Lower lobe of right lung (tissue), 2 donors: ENCODE measurements around the gene ARMC5. TPM values are rescaled to one million over a fixed set of nuclear protein-coding genes. Genes with fewer than 3 reads are reported as not detected.

Experiments
- ATAC-seq, 2 donors: fragments of 200-7000 bp; cut with Tn5 transposase; one replicate each; pipeline ENCODE4 v1.9.1; 2020 to 2022; ENCODE audit warnings: mild to moderate bottlenecking in 2 of 2, moderate library complexity in 2 of 2
- DNase-seq: peaks from one replicate; pipeline ENCODE4 v3.0.0-alpha.2; 2020
- H3K27ac ChIP-seq: fragments of 200-600 bp; one replicate; pipeline ENCODE4 v1.8.0; 2022
- H3K27me3 ChIP-seq: fragments of 200-600 bp; one replicate; pipeline ENCODE4 v1.8.0; 2022; ENCODE audit warnings: low read depth
- H3K36me3 ChIP-seq: fragments of 200-600 bp; one replicate; pipeline ENCODE4 v1.8.0; 2022; ENCODE audit warnings: mild to moderate bottlenecking
- H3K4me1 ChIP-seq: fragments of 200-600 bp; one replicate; pipeline ENCODE4 v1.8.0; 2022
- H3K4me3 ChIP-seq: fragments of 200-600 bp; one replicate; pipeline ENCODE4 v1.8.0; 2022; ENCODE audit warnings: mild to moderate bottlenecking
- H3K9me3 ChIP-seq: fragments of 200-600 bp; one replicate; pipeline ENCODE4 v1.8.0; 2022
- intact Hi-C: fragments of 100-400 bp; cut with DNase I; formaldehyde crosslinking; loops from one replicate; pipeline ENCODE4 v1.11.0; 2022
- total RNA-seq: library from RNA; stranded (reverse); fragmentation: NEBNext Ultra II Directional; extraction: Animal tissue kit (Norgen Biotek cat#: 25700); gene quantifications from one replicate; pipeline ENCODE4 v1.2.1, GENCODE V29; 2021
- TF ChIP-seq, protein P1 (sequence below): fragments of 200-600 bp; IDR thresholded peaks from one replicate; pipeline ENCODE4 v1.8.0; 2022; ENCODE audit warnings: antibody characterized with exemption, mild to moderate bottlenecking
- donor health status: DM: no; HTN: yes; CAD: no; lungs with severe emphysema.

Gene ARMC5
- total RNA-seq, 1 donor from 2014 or later, result 9.6 TPM

- H3K4me3 ChIP-seq, result peak overlapping the region; percentile 67
- TF ChIP-seq, protein P1, sequence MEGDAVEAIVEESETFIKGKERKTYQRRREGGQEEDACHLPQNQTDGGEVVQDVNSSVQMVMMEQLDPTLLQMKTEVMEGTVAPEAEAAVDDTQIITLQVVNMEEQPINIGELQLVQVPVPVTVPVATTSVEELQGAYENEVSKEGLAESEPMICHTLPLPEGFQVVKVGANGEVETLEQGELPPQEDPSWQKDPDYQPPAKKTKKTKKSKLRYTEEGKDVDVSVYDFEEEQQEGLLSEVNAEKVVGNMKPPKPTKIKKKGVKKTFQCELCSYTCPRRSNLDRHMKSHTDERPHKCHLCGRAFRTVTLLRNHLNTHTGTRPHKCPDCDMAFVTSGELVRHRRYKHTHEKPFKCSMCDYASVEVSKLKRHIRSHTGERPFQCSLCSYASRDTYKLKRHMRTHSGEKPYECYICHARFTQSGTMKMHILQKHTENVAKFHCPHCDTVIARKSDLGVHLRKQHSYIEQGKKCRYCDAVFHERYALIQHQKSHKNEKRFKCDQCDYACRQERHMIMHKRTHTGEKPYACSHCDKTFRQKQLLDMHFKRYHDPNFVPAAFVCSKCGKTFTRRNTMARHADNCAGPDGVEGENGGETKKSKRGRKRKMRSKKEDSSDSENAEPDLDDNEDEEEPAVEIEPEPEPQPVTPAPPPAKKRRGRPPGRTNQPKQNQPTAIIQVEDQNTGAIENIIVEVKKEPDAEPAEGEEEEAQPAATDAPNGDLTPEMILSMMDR, result no peak
- ATAC-seq (no peak), DNase-seq (no peak)
- no peak overlapping the region for H3K27ac ChIP-seq
- intact Hi-C loops, result no loop called here
- peaks cover 35% of the 10 kb centered on the region for H3K36me3 ChIP-seq
- H3K27me3 ChIP-seq, result no peaks in the 10 kb centered on the region
- no peaks in the 10 kb centered on the region for H3K9me3 ChIP-seq
- peaks cover 25% of the 10 kb centered on the region for H3K4me1 ChIP-seq
These were observed 29.4 kb downstream of the ARMC5 start for GRCh38 chr16:31488468-31489297.

- no peak for ATAC-seq
- no peak overlapping the region for H3K4me3 ChIP-seq
- peaks cover 25% of the 10 kb centered on the region for H3K4me1 ChIP-seq
- DNase-seq, result no peak
- no peaks in the 10 kb centered on the region for H3K27me3 ChIP-seq
- no peaks in the 10 kb centered on the region for H3K9me3 ChIP-seq
- H3K27ac ChIP-seq, result no peak overlapping the region
- intact Hi-C loops, result no loop called here
- H3K36me3 ChIP-seq, result peaks cover 40% of the 10 kb centered on the region
- TF ChIP-seq, protein P1, result no peak
These were observed 29.9 kb downstream of the ARMC5 start for GRCh38 chr16:31489298-31489564.

- Histone ChIP-seq H3K9me3 (no peaks in the 10 kb centered on the region), H3K27ac (no peak overlapping the region), H3K27me3 (no peaks in the 10 kb centered on the region), H3K4me1 (peaks cover 25% of the 10 kb centered on the region), H3K4me3 (no peak overlapping the region), H3K36me3 (peaks cover 45% of the 10 kb centered on the region)
- intact Hi-C loops, result no loop called here
- DNase-seq (no peak), ATAC-seq (no peak)
- TF ChIP-seq, protein P1, result no peak
These were observed 30.6 kb downstream of the ARMC5 start for GRCh38 chr16:31489616-31490584.

DNA sequence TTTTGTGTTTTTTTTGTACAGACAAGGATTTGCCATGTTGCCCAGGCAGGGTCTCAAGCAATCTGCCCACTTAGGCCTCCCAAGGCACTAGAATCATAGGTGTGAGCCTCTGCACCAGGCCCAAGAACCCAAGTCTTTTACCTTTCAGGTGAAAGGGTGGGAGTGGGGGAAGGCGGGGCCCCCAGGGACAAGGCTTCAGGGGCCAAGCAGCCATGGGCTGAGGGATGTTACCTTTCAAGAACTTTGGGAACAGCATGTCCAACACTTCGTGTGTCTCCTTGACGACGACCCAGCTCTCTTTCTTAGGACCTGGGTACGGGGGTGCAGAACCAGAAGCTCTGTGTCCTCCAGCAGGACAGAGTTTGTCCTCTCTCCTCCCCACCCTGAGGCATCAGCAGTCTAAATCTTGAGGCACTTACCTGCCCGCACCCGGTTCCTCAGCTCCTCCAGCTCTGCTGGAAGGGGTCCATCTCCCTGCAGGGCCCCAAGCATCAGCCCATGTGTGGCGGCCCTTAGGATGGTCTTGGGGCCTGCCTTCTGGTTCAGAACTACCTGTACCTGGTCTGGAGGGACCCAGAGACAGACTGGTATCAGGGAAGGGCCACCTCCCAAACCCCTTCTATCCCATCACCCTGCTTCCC, 32.6 kb downstream of the ARMC5 start:
- ATAC-seq (no peak), DNase-seq (no peak)
- H3K4me1 ChIP-seq, result peaks cover 28% of the 10 kb centered on the region
- H3K4me3 ChIP-seq, result no peak overlapping the region
- H3K27me3 ChIP-seq, result no peaks in the 10 kb centered on the region
- peaks cover 65% of the 10 kb centered on the region for H3K36me3 ChIP-seq
- H3K27ac ChIP-seq, result no peak overlapping the region
- intact Hi-C loops, result no loop called here
- H3K9me3 ChIP-seq, result no peaks in the 10 kb centered on the region
- TF ChIP-seq, protein P1, result no peak

DNA sequence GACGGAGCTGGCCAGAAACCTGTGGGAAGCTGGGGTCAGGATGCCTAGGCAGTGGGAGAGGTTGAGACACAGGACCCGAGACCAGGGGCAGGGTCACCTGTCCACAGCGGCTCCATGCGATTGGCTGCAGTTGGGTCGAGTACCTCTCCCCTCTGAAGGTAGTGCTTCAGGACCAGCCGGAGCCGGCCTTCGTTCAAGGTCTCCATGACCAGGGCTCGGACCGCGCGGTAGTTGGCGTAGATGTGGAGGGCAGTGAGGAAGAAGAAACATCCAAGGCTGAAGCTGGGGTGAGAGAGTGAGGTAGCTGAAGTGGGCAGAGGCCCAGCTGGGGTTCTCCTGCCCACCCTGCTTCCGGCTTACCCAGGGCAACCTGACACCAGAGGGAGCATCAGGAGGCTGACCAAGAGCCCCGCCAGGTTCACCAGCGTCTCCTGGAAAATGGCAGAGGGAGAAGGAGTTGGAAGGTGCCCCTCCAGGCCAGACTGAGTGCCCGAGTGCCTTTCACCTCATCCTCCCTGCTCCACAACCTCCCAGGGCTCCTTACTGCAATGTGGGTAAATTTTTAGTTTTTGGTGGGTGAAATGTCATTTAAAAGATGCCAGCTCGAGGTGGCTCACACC, 34.3 kb downstream of the ARMC5 start:
- peaks cover 81% of the 10 kb centered on the region for H3K36me3 ChIP-seq

More for the DNA sequence above, 34.3 kb downstream of the ARMC5 start:
- TF ChIP-seq, protein P1, result no peak
- no peaks in the 10 kb centered on the region for H3K9me3 ChIP-seq
- ATAC-seq, result no peak
- H3K4me3 ChIP-seq, result no peak overlapping the region
- DNase-seq, result no peak
- H3K4me1 ChIP-seq, result peaks cover 12% of the 10 kb centered on the region
- no peak overlapping the region for H3K27ac ChIP-seq
- no peaks in the 10 kb centered on the region for H3K27me3 ChIP-seq
- intact Hi-C loops, result no loop called here
